NCI-H146 treated with DMSO at 0.1 percent for 48 hours (cell line): ENCODE data around the gene HLA-DRB1.
"Not testable (repeated sequence)": the region's sequence is repeated elsewhere in the genome, so short reads cannot be mapped to it uniquely, and the experiment has no call there.

Experiments
- DNase-seq: peaks from one replicate; lab custom pipeline; 2025; ENCODE audit not compliant: unreplicated experiment; lab: John Stamatoyannopoulos, UW

HLA-DRB1 gene

DNA sequence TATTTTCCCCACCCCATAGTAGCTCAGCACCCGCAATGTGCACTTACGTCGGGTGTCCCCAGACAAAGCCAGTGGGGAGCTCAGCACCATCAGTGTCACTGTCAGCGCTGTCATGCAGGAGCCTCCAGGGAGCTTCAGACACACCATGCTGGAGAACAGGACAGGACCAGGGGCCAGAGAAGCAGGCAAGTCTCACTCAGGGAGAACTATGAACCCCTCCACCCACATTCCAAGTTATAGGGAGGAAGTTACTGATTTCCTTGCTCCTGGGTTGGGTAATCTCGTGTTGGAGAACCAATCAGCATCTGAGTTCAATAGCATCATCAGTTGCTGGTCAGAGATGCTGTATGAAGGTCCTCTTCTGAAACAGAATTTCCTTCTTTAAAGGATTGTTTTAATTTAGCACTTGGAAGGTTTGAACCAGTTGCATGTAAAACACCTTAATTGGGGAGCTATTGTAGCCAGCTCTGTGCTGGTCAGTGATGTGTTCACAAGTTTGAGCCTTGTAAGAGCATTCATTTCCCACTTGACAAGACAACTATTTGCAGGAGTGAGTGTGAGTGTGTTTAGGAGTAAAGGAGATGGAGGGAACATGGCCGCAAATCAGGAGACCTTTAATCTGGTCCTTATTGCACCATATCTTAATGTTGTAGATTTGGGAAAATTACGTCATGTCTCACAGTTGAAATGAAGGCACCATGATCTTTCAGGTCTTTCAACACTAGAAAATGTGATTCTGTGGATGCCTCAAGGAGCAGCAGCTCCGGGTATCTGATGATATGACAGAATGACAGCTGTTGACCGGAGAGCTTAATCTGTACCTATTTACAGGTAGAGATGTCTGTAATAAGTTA is at the start of gene HLA-DRB1:
HLA-DRB1 (minus strand) TSS at position 253 of the 854 bp plus-strand sequence; CDS start at position 147, 106 bp downstream.
- no peak for DNase-seq

DNA sequence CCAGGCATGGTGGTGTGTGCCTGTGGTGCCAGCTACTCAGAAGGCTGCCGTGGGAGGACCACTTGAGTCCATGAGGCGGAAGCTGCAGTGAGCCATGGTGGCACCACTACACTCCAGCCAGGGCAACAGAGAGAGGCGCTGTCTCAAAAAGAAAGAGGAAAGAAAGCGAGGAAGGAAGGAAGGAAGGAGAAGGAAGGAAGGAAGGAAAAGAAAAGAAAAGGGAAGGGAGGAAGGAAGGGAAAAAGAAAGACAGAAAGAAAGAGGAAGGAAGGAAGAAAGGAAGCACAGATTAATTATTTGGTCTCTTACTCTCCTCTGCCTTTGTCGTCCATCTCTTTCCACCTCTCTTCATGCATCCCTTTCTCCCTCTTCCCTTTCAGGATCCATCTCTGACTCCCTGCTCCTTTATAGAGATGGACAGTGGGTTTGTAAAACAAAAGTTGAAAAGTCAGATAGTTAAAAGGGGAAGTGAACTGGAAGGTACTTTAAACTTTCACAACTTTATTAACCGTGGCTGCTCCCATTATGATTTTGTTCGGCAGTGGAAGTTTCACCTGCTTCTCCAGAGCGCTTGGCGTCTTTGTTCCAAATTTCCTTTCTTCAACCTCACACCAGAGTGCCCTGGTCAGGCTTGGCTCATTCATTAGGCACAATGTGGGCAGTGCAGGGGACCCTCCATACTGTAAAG is 49.0 kb upstream of the HLA-DRB1 start:
- no peak for DNase-seq

DNA sequence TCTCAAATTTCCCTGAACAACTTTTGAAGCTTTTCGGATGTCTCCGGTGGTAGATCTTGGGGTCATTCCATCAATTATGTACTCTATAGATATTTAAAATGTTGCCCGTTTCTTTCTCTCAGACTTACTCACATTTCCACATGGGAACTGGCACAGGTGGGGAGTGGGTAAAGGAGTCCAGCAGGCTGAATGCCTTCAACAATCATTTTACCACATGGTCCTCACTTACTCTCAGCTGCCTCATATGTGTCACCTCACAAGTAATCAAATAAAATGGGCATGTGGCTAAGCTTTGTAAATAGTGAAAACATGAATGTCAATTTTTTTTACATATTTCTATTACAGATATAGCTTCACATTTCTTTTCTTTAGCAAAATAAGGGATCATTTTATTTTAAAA is 48.2 kb upstream of the HLA-DRB1 start:
- no peak for DNase-seq

- DNase-seq: no peak
Observed at GRCh38 chr6:32637219-32637880, 47.7 kb upstream of the HLA-DRB1 start, which contains the start of gene HLA-DQA1. HLA-DQA1 (plus strand) TSS chr6:32637406; CDS start chr6:32637459, 53 bp downstream.

DNA sequence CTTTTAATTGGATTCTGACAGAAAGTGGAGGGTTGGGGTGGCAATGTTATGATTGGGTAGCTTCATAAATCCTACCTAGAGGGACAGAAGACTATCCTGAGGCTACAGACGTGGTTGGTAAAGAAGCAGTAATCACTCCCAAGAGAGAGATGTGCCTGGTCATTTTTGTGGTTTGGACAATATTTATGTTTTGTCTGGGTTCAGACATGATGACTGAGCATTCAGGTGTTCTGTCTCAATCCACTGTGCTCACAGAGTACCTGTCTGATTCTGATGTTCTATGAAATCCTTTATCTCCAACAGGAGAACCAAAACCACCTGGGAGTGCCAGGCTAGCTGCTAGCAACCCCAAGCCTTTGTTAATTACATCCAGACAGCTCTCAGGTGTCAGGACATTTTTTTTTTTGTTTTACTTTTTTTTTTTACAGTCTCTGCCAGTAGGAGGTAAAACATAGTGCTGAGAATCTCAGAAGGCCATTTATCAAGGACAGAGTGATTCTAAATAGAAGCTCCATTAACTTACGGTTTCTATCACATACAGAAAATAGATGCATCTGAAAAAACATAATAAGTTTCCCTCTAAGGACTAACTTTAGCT is 46.0 kb upstream of the HLA-DRB1 start:
- no peak for DNase-seq

- not testable (repeated sequence) for DNase-seq
Observed at GRCh38 chr6:32629793-32630192, 40.1 kb upstream of the HLA-DRB1 start.

GRCh38 chr6:32627831-32628230 is 38.2 kb upstream of the HLA-DRB1 start:
- DNase-seq: no peak

DNA sequence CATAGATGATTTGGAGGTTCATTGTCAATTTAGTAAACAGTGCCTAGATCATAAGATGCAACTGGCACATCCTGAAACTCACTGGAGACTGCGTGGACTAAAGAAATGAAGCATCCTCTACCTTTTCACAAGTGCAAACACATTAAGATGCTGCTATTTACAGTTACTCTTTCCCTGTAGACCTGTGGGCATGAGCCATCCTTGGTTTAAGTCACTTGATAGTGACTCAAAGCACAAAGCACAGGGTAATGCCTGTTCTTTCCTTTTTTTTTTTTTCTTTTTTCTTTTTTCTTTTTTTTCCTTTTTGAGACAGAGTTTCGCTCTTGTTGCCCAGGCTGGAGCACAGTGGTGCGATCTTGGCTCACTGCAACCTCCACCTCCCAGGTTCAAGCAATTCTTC is 37.6 kb upstream of the HLA-DRB1 start:
- DNase-seq: no peak

GRCh38 chr6:32625137-32625536 is 35.5 kb upstream of the HLA-DRB1 start:
- DNase-seq: no peak

DNA sequence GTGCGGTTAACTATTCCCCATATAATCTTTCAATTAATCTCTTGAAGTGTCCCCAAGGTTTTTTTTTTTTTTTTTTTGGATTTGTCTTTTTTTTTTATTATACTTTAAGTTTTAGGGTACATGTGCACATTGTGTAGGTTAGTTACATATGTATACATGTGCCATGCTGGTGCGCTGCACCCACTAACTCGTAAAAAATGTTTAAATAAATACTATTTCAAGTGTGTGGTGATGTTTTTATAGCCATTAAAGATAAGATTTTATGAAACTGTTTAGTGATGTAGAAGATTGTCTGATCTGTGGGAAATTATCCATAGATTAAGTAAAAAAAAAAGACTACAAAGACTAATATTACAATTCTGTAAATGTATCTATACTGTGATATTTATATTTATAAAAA is 34.9 kb upstream of the HLA-DRB1 start:
- no peak for DNase-seq

DNA sequence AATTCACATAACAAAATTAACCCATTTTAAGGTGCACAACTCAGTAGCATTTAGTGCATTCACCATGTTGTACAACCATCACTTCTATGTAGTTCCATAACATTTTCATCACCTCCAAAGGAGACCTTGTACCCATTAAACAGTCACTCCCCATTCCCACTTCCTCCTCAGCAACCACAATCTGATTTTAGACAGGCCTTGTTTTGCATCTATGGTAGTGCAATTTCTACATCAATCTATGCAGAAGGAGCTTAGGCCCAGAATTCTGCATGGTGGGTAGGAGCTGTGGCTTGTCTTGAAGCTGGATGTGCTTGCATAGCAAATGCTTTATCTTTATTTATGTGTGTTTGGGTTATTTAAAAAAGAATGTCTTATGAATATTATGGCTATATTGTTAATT is 34.0 kb upstream of the HLA-DRB1 start:
- DNase-seq: no peak

- no peak for DNase-seq
Observed at GRCh38 chr6:32622545-32623401, 33.1 kb upstream of the HLA-DRB1 start.

GRCh38 chr6:32621372-32621771 is 31.7 kb upstream of the HLA-DRB1 start:
- no peak for DNase-seq

GRCh38 chr6:32617751-32618150 is 28.1 kb upstream of the HLA-DRB1 start:
- DNase-seq: no peak

- DNase-seq: no peak
Observed at GRCh38 chr6:32615885-32616532, 26.4 kb upstream of the HLA-DRB1 start.

- DNase-seq: no peak
Observed at GRCh38 chr6:32614366-32615081, 24.9 kb upstream of the HLA-DRB1 start.

GRCh38 chr6:32613475-32613874 is 23.8 kb upstream of the HLA-DRB1 start:
- DNase-seq: no peak

DNA sequence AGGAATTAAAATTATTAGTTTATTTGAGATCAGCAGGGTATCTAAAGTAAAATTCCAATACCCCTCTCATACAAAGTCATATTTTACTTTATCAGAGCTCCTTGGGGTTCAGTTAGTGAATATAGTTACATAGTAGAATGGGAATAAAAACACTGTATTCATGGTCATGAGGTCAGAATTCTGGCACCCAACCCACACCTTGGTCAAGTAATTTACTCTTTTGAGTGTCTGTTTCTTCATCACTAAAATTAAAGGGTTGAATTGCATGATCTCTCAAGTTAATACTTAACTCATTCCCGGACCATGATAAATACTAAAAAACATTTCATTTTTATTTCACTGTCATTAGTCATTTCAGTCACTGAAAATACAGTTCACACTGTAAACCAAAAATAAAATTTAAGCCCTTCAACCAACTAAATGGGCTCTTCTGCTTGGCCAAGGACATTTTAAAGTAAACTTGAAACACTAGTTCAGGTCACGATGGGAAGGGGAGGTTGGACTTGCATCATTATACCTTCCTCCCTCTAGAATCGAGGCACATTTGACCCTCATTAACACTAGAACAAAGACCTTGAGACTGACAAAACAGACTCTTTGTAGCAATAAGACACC is 21.1 kb upstream of the HLA-DRB1 start:
- DNase-seq: no peak
